Activated naive CD8-positive, alpha-beta T cell treated with anti-CD3 and anti-CD28 coated beads for 36 hours (primary cell): Measurements from ENCODE around the gene YWHAQ. TPM values are rescaled to one million over a fixed set of nuclear protein-coding genes. Genes with fewer than 3 reads are reported as not detected.
"Not testable (repeated sequence)": the region's sequence is repeated elsewhere in the genome, so short reads cannot be mapped to it uniquely, and the experiment has no call there.

Source experiments
- DNase-seq: peaks from one replicate; pipeline ENCODE4 v3.0.0; 2021
- H3K27ac Mint-ChIP-seq: one replicate; pipeline ENCODE4 v1.8.0; 2022; ENCODE audit warnings: mild to moderate bottlenecking, moderate library complexity, mixed read lengths
- H3K27me3 Mint-ChIP-seq: one replicate; pipeline ENCODE4 v1.8.0; 2022; ENCODE audit warnings: mild to moderate bottlenecking, mixed read lengths
- H3K36me3 Mint-ChIP-seq: one replicate; pipeline ENCODE4 v1.8.0; 2021; ENCODE audit warnings: mild to moderate bottlenecking, mixed read lengths
- H3K4me1 Mint-ChIP-seq: one replicate; pipeline ENCODE4 v1.8.0; 2021; ENCODE audit warnings: mixed read lengths
- H3K4me3 Mint-ChIP-seq: one replicate; pipeline ENCODE4 v1.8.0; 2022; ENCODE audit warnings: mild to moderate bottlenecking, moderate library complexity, mixed read lengths
- H3K9me3 Mint-ChIP-seq: one replicate; pipeline ENCODE4 v1.8.0; 2022; ENCODE audit warnings: mixed read lengths
- total RNA-seq, 2 experiments: library from RNA; stranded (reverse); gene quantifications; one replicate each; pipeline ENCODE4 v1.2.3, GENCODE V29; 2021

Gene YWHAQ
- total RNA-seq, 2 experiments from 2014 or later = 314 to 317 TPM

DNA sequence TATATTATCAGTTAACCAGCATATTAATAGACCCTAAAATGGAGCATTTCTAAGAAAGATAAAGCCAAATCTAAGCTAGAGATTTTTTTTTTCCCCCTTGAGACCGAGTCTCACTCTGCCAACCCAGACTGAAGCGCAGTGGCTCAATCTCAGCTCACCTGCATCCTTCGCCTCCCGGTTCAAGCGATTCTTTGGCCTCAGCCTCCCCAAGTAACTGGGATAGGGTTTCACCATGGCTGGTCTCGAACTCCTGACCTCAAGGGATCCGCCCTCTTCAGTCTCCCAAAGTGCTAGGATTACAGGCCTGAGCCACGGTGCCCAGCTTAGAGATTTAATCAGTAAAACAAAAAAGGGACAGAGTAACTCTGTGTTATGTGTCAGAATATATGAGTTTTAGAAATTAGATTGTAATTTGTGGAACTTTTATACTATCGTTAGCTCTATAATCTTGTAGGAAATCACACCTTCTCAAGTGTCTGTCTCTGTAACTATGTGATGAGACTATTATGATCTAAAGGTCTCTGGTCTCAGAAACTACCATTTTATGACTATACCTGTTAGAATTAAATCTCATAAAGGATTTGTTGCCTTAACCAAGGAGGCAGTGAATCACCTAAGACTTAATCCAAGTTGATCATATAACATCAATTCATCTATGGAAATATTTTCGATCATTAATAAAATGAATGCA is 34.0 kb downstream of the YWHAQ start:
- H3K36me3 Mint-ChIP-seq = peaks cover 63% of the 10 kb centered on the region

GRCh38 chr2:9595746-9596145 is 35.1 kb downstream of the YWHAQ start:
- H3K4me1 Mint-ChIP-seq = peaks cover 63% of the 10 kb centered on the region

More for the DNA sequence above, 34.0 kb downstream of the YWHAQ start:
- Mint-ChIP-seq H3K27ac (peak overlapping the region; percentile 70), H3K4me1 (peaks cover 53% of the 10 kb centered on the region), H3K9me3 (peaks cover 9% of the 10 kb centered on the region), H3K27me3 (no peaks in the 10 kb centered on the region), H3K4me3 (no peak overlapping the region)
- DNase-seq = no peak

GRCh38 chr2:9595256-9595655 is 35.5 kb downstream of the YWHAQ start:
- not testable (repeated sequence) for H3K27me3 Mint-ChIP-seq, H3K9me3 Mint-ChIP-seq, H3K4me3 Mint-ChIP-seq, DNase-seq
- H3K27ac Mint-ChIP-seq = peak overlapping the region; percentile 85
- peaks cover 61% of the 10 kb centered on the region for H3K36me3 Mint-ChIP-seq
- H3K4me1 Mint-ChIP-seq = peaks cover 65% of the 10 kb centered on the region

More at GRCh38 chr2:9595746-9596145, 35.1 kb downstream of the YWHAQ start:
- Mint-ChIP-seq H3K27ac (peak overlapping the region; percentile 70), H3K9me3 (peaks cover 9% of the 10 kb centered on the region), H3K4me3 (peak overlapping the region; percentile 7), H3K36me3 (peaks cover 62% of the 10 kb centered on the region), H3K27me3 (no peaks in the 10 kb centered on the region)
- DNase-seq = no peak

DNA sequence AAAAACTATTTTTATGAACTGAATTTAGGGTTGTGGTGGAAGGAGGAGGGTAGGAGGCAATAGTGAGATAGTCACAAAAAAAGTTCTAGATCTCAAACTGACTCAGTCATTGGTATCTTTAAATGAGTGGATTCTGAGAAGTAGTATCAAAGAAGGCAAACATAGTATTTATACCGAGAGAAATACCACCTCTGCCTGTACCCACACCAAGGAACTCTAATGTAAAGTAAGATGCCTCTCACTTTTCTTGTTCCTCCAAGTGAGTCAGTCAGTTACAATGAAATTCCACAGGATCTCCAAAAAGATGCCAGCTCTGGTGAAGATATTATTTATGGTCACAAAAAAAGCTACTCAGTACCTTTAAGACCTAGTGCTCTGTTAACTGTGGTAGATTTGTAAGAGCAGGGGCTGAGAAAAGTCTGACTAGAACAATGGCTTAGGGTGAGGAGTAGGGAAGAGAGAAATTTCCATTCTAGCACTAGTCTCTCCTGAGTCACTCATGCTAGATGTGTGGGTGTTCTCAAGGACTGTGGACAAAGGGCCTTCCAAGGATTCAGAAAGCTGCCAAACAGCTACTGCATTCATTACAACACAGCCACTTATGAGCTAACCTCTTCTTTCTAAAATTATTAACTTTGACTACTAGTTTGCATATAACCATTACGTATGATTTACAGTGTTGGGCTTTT is 36.3 kb downstream of the YWHAQ start:
- Mint-ChIP-seq H3K9me3 (peaks cover 2% of the 10 kb centered on the region), H3K36me3 (peaks cover 60% of the 10 kb centered on the region), H3K4me1 (peaks cover 59% of the 10 kb centered on the region), H3K27me3 (no peaks in the 10 kb centered on the region), H3K27ac (peak overlapping the region; percentile 85), H3K4me3 (peak overlapping the region; percentile 11)
- DNase-seq = no peak

DNA sequence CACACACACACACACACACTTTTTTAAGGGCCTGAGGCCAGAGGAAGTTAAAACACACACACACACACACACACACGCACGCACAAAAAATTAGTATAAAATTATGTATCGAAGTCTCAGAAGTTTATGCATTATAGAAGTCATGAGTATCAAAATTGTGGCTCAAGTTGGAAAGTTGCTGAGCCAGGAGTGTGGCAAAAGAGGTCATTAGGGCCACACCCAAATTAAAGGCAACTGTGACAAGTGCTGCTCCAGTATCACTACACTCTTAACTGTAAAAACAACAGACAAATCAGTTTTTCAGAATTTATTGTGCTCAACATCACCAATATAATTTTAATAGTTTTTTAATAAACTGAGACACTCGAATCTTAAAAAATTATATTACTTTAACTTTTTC is 36.9 kb downstream of the YWHAQ start:
- peak overlapping the region; percentile 88 for H3K27ac Mint-ChIP-seq
- no peak for DNase-seq
- no peaks in the 10 kb centered on the region for H3K27me3 Mint-ChIP-seq
- peaks cover 57% of the 10 kb centered on the region for H3K4me1 Mint-ChIP-seq
- peak overlapping the region; percentile 58 for H3K4me3 Mint-ChIP-seq
- H3K9me3 Mint-ChIP-seq = no peaks in the 10 kb centered on the region
- peaks cover 54% of the 10 kb centered on the region for H3K36me3 Mint-ChIP-seq

DNA sequence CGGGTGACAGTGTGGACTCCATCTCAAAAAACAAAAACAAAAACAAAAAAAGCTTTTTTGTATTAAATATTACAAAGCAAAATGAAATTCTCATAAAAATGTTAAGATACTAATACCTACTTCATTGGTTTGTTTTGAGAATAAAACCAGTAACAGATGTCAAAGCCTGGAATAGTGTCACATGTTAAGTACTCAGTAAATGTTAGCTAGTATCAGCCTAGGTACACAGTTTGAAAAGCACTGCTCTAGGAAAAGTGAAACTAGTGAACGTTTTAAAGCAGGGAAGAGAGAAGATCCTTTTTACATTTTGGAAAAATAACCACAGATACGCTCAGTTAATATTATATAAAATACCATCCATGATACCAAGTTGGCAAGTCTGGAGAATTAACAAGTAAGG is 38.1 kb downstream of the YWHAQ start:
- peak overlapping the region; percentile 37 for H3K4me3 Mint-ChIP-seq
- H3K9me3 Mint-ChIP-seq = no peaks in the 10 kb centered on the region
- peaks cover 43% of the 10 kb centered on the region for H3K36me3 Mint-ChIP-seq
- H3K27ac Mint-ChIP-seq = peak overlapping the region; percentile 65
- H3K4me1 Mint-ChIP-seq = peaks cover 48% of the 10 kb centered on the region
- no peaks in the 10 kb centered on the region for H3K27me3 Mint-ChIP-seq
- no peak for DNase-seq

- DNase-seq = no peak
- Mint-ChIP-seq H3K27ac (peak overlapping the region; percentile 70), H3K36me3 (peaks cover 37% of the 10 kb centered on the region), H3K4me1 (peaks cover 33% of the 10 kb centered on the region), H3K9me3 (no peaks in the 10 kb centered on the region), H3K4me3 (no peak overlapping the region), H3K27me3 (no peaks in the 10 kb centered on the region)
Observed at GRCh38 chr2:9590641-9591040, 40.2 kb downstream of the YWHAQ start.

DNA sequence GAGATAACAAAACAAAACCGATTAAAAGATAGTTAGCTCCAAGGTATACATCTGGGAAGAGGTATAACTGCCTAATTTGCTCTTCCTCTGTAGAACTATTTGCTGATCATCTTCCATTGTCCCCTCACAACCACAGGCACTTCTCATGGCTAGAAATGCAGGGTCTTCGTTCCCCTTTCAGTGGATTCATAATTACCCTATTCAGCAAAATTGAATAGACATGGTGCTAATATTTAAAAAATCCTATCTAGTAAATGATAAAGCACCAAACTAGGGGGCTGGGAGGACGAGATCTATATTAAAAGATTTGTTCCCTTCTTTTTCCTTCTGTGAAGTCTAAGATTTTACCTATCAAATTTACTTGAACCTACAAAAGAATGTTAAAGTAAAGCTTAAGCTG is 44.3 kb downstream of the YWHAQ start:
- Mint-ChIP-seq H3K9me3 (no peaks in the 10 kb centered on the region), H3K36me3 (peaks cover 36% of the 10 kb centered on the region), H3K27ac (no peak overlapping the region), H3K4me1 (peaks cover 9% of the 10 kb centered on the region), H3K4me3 (no peak overlapping the region), H3K27me3 (no peaks in the 10 kb centered on the region)
- no peak for DNase-seq

DNA sequence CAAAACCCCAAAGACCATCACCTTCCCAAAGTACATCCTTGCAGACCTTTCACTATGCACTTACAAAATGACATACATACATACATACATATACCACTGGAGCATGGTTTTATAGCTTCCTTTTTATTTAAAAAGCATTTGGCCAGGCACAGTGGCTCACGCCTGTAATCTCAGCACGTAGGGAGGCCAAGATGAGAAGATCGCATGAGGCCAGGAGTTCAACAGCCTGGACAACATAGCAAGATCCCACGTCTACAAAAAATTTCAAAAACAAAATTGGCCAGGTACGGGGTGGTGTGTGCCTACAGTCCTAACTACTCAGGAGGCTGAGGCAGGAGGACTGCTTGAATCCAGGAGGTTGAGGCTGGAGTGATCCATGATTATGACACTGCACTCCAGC is 45.3 kb downstream of the YWHAQ start:
- no peak for DNase-seq
- Mint-ChIP-seq H3K4me1 (no peaks in the 10 kb centered on the region), H3K27ac (no peak overlapping the region), H3K27me3 (no peaks in the 10 kb centered on the region), H3K36me3 (peaks cover 30% of the 10 kb centered on the region), H3K9me3 (no peaks in the 10 kb centered on the region), H3K4me3 (no peak overlapping the region)

- peaks cover 25% of the 10 kb centered on the region for H3K36me3 Mint-ChIP-seq
- not testable (repeated sequence) for H3K4me1 Mint-ChIP-seq, H3K9me3 Mint-ChIP-seq, H3K4me3 Mint-ChIP-seq, DNase-seq, H3K27me3 Mint-ChIP-seq, H3K27ac Mint-ChIP-seq
Observed at GRCh38 chr2:9584902-9585301, 45.9 kb downstream of the YWHAQ start.

GRCh38 chr2:9582624-9583023 is 48.2 kb downstream of the YWHAQ start:
- H3K4me1 Mint-ChIP-seq = no peaks in the 10 kb centered on the region
- no peak for DNase-seq
- no peaks in the 10 kb centered on the region for H3K9me3 Mint-ChIP-seq
- H3K4me3 Mint-ChIP-seq = no peak overlapping the region
- no peak overlapping the region for H3K27ac Mint-ChIP-seq
- H3K36me3 Mint-ChIP-seq = peaks cover 22% of the 10 kb centered on the region
- no peaks in the 10 kb centered on the region for H3K27me3 Mint-ChIP-seq

DNA sequence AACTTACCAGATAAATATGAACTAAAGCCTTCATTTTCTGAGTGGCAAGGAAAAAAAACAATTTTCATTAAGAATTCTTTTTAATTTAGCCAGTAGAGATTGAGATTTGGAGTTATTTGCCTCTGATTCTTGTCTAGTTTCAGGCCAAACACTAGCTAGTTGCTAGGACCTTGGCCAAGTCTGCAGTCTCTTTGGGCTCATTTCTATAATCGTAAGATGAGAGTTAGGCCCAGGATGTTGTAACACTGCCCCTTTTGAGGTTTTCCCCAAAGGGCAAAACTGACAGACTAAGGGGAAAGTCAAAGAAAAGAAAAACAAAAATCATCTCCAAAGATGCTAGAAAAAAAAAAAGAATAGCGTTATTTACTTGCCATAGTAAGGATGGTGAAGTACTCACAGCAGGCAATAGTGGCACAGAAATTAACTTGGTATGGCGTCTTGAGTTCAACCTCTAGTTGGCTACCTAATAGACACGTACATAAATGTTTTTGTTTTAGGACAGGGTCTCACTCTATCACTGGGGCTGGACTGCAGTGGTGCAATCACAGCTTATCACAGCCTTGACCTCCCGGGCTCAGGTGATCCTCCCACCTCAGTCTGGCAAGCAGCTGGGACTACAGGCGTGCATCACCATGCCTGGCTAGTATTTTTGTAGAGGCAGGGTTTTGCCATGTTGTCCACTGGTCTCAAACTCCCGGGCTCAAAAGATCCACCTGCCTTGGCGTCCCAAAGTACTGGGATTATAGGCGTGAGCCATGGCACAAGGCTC is 52.1 kb downstream of the YWHAQ start:
- Mint-ChIP-seq H3K4me1 (peaks cover 6% of the 10 kb centered on the region), H3K36me3 (peaks cover 6% of the 10 kb centered on the region), H3K9me3 (no peaks in the 10 kb centered on the region), H3K4me3 (no peak overlapping the region), H3K27me3 (no peaks in the 10 kb centered on the region), H3K27ac (no peak overlapping the region)
- DNase-seq = no peak

DNA sequence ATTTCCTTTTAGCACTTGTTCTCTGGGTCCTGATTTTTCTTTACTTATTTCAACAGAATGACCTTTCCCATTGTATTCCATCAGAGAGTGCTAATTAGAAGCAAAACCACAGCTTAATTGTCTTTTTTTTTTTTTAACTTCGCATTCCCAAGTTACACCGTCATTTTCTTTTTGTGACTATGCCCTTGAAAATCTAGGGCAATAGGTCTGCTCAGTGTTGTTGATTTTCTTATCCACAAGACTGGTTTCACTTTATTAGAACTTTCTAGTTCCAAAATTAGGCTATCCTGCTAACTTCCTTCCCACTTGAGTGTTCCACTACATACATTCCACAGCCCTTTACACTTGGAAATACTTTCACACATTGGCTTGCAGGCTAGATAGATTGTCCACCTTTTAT is 56.5 kb downstream of the YWHAQ start:
- no peaks in the 10 kb centered on the region for H3K9me3 Mint-ChIP-seq
- no peak overlapping the region for H3K27ac Mint-ChIP-seq
- H3K27me3 Mint-ChIP-seq = no peaks in the 10 kb centered on the region
- H3K36me3 Mint-ChIP-seq = no peaks in the 10 kb centered on the region
- no peak overlapping the region for H3K4me3 Mint-ChIP-seq
- H3K4me1 Mint-ChIP-seq = peaks cover 13% of the 10 kb centered on the region
- DNase-seq = no peak

DNA sequence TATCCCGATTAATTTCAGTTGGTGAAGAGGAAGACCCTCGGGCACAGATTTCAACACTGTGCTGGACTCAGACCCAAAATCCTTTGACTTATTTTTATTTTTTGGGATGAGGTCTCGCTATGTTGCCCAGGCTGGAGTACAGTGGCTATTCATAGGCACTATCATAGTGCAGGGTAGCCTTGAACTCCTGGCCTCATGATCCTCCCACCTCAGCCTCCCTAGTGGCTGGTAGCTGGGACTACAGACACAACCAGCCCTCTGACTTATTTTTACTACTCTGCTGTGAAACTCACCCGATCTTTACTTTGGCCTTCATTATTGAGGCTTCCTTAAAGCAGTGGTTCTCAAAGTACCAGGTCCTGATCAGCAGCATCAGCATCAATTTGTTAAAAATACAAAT is 57.0 kb downstream of the YWHAQ start:
- H3K27me3 Mint-ChIP-seq = no peaks in the 10 kb centered on the region
- H3K9me3 Mint-ChIP-seq = no peaks in the 10 kb centered on the region
- no peak overlapping the region for H3K4me3 Mint-ChIP-seq
- H3K27ac Mint-ChIP-seq = no peak overlapping the region
- H3K36me3 Mint-ChIP-seq = no peaks in the 10 kb centered on the region
- no peak for DNase-seq
- H3K4me1 Mint-ChIP-seq = peaks cover 13% of the 10 kb centered on the region

- Mint-ChIP-seq H3K27me3 (no peaks in the 10 kb centered on the region), H3K36me3 (no peaks in the 10 kb centered on the region), H3K4me3 (no peak overlapping the region), H3K27ac (no peak overlapping the region), H3K4me1 (peaks cover 13% of the 10 kb centered on the region), H3K9me3 (no peaks in the 10 kb centered on the region)
- DNase-seq = no peak
Observed at GRCh38 chr2:9573013-9573720, 57.6 kb downstream of the YWHAQ start.
